Amniotic epithelial cell (primary cell): ENCODE measurements around the gene DNAJC4.

Experiments used
- DNase-seq: peaks from one replicate; pipeline ENCODE4 v3.0.0-alpha.2; 2010; ENCODE audit warnings: low read depth

Gene DNAJC4, protein sequence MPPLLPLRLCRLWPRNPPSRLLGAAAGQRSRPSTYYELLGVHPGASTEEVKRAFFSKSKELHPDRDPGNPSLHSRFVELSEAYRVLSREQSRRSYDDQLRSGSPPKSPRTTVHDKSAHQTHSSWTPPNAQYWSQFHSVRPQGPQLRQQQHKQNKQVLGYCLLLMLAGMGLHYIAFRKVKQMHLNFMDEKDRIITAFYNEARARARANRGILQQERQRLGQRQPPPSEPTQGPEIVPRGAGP

DNA sequence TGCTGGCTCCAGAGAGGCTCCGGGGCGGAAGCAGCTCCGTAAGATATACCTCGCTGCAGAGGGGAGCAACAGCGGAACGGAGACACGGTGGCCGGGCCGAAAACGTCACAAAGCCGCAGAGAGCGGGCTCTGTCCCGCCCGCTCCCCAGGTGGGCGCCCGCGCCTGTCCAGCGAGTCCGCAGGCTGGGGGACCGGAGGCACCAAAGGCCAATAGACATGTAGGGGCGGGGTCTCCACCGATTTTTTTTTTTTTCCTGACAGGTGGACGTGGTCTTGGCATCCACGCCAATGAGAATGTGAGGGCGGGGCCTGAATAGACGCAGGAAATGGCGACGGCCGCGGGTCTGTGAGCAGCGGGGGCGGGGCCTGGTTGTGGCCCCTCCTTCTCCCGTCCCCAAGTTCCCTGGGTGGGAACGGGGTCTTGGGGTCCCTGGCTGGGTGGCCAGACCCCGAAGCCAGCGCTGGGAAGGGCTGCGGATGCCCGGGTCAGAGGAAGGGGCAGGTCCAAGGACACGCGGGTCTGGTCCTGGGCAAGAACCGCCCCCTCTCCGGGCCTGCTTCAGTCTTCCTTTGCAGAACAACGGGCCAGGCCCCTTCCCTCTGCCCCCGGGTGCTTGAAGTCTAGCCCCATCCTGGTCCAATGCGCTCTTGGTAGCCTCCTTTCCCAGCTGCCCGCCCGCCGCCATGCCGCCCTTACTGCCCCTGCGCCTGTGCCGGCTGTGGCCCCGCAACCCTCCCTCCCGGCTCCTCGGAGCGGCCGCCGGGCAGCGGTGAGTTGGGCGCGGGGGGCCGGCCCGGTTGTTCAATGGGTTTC, at the start of gene DNAJC4:
Gene DNAJC4 (plus strand): TSS at position 378 of the 814 bp plus-strand sequence. CDS start 307 bp downstream, at position 685.
- DNase-seq: peak; percentile 84

DNA sequence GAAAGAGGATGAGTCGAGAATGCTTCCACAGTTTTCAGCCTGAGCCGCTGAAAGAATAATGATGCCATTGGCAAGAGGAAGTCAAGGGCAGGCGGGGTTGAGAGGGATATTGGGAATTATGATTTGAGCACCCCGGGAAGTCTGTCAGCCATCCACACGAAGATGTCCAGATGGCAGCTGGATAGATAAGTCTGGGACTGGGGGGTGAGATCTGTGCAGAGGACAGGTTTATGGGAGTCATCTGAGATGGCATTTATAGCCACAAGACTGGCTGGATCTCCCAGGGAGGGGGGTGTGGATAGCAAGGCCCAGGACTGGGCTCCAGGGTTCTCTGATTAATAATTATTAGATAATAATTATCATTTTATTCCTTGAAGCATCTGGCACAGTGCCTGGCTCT, 49.5 kb upstream of the DNAJC4 start:
- DNase-seq: no peak

GRCh38 chr11:64181506-64182411, 48.6 kb upstream of the DNAJC4 start:
- DNase-seq: peak; percentile 88

DNA sequence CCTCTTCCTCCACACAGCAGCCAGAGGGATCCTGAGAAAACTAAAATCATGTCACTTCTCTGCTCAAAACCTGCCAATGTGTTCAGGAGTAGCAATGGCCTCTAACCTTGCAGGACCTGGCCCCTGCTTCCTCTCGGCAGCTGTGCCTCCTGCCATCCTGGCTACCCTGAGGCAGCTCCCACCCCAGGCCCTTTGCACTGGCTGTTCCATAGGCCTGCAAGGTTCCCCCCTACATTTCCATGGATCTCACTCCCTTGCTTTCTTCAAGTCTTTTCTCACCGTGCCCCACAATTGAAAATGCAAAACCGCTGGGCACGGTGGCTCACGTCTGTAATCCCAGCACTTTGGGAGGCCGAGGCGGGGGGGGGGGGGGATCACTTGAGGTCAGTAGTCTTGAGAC, 46.5 kb upstream of the DNAJC4 start:
- no peak for DNase-seq

DNA sequence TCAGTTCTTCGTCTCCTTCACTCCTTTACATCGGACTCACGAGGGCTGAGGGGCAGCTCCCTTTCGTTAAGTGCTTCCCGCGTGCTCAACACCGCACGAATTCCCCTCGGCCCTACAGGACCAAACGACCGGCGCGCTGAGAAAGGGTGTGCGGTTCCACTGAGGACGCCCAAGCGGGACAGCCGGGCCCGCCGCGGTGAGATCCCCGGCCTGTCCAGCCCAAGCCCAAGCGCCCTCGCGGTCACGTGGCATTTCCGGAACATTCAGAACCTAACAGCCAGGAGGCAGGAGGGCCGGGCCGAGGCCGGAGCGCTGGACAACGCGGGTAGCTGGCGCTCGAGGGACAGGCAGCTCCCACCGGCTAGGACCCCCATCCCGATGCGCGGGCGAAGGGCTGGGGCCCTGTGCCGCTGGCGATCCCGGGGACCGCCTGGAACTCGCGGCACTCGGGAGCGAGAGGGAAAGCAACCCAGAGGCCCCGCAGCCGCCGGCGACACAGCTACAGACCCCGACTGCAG, 45.1 kb upstream of the DNAJC4 start:
- peak; percentile 79 for DNase-seq

- DNase-seq: peak; percentile 100
Observed at GRCh38 chr11:64185693-64186491, 44.5 kb upstream of the DNAJC4 start, which contains the start of gene STIP1. STIP1 (plus strand) TSS chr11:64186171; CDS start chr11:64186262, 91 bp downstream.

DNA sequence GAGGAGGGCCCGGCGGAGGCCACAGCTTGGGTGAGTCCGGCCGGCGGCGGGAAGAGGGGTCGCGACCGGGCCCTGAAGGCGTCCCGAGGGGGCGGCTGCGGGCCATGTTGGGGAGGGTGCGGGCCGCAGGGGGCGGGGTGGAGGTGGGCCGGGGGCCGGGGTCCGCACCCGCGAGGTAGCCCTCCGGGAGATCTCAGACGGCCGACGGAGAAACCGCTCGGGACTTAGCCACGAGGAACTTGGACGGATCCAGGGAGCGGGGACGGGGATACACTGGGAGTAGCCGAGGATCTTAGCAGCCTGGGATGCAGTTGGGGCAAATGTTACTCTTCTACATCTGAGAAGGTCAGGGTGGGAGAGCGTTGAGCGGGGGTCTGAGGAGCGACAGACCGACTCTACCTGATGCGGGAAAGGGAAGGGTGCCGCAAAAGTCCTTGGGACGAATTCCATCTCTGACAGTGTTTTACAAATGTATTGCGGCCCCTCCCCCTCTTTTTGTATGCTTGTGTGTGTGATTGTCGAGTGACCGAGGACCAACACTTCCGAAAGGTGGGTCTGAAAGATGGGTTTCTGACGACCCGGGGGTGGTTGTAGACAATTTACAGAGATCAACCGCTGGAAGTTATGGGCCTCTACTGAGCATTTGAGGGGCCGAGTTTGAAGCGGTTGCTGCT, 43.7 kb upstream of the DNAJC4 start:
- DNase-seq: no peak

GRCh38 chr11:64192434-64192833, 37.9 kb upstream of the DNAJC4 start:
- DNase-seq: no peak

- no peak for DNase-seq
Observed at GRCh38 chr11:64196626-64197025, 33.7 kb upstream of the DNAJC4 start.

GRCh38 chr11:64198511-64198910, 31.8 kb upstream of the DNAJC4 start:
- no peak for DNase-seq

- no peak for DNase-seq
Observed at GRCh38 chr11:64201543-64201942, 28.8 kb upstream of the DNAJC4 start.

GRCh38 chr11:64202992-64203391, 27.4 kb upstream of the DNAJC4 start:
- DNase-seq: no peak

DNA sequence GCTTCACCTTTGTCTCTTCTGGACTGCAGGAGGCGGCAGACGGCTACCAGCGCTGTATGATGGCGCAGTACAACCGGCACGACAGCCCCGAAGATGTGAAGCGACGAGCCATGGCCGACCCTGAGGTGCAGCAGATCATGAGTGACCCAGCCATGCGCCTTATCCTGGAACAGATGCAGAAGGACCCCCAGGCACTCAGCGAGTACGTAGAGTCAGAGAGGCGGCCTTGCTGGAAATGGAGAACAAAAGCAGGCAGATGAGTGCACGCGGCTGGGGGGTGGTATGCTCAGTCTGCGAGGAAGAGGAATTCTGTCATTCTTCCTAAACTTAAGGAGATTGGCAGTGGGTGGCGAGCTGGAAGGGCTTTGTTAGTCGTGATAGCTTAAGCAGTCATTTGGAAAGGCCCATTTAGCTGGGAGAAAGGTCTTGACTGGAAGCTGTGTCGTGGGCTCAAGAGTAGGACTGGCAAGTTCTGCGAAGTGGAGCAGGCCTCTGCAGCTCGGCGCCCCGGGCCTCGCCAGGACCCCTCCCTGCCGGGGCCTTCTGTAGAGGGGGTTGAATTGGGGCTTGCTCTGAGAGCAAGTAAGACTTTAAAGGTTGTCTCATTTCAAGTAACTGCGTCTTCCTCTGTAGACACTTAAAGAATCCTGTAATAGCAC, 26.8 kb upstream of the DNAJC4 start:
- no peak for DNase-seq

- no peak for DNase-seq
Observed at GRCh38 chr11:64204080-64204440, 26.3 kb upstream of the DNAJC4 start.

- DNase-seq: peak; percentile 94
Observed at GRCh38 chr11:64204464-64204989, 25.8 kb upstream of the DNAJC4 start.

DNA sequence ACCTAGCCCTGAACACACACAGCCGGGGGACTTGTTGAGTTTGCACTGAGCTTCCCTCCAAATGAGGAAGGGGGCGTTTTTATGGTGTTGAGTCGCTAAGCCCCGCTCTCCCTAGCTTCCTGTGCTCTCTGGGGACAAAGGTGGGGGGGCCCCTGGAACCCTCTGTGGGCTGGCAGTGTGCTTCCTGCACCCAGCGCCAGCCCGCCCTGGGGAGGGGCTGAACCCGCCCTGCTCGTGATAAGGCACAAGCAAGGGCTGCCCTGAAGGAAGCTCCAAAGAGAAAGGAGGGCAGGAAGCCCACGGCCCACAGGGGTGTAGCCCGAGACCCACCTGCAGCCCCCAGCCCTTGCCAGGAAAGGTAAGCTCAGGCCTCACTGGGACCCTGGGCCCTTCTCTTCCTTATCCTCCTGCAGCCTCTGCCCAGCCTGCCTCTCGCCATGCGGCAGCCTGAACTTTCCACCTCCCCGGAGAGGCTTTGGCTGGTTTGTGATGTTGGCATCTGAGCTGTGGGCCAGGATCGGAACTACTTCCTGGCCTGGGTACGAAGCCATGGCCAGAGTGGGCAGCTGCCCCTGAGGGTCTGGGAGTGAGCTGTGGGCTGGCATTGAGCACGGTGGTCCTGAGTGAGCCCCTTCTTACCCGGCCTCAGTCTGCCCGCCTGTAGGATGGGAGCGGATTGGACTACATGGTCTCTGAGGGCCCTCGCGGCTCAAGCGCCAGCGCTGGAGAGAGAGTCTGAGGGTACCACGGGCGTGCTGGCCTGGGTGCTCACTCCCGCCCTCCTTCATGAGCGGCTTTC, 23.7 kb upstream of the DNAJC4 start, which contains the start of gene FERMT3:
Gene FERMT3 (plus strand): TSS at position 265 of the 799 bp plus-strand sequence. CDS start 644 bp downstream, outside the sequence.
- DNase-seq: no peak

- DNase-seq: no peak
Observed at GRCh38 chr11:64207256-64208085, 22.9 kb upstream of the DNAJC4 start.
